NCI-H510A (cell line): ENCODE measurements around the gene OPN1MW.
A peak's percentile ranks its signal among the peaks of the same experiment; 100 is the strongest.
"Not testable (repeated sequence)": the region's sequence is repeated elsewhere in the genome, so short reads cannot be mapped to it uniquely, and the experiment has no call there.

Source experiments
- DNase-seq: peaks from one replicate; lab custom pipeline; 2025; lab: John Stamatoyannopoulos, UW

Gene OPN1MW

DNA sequence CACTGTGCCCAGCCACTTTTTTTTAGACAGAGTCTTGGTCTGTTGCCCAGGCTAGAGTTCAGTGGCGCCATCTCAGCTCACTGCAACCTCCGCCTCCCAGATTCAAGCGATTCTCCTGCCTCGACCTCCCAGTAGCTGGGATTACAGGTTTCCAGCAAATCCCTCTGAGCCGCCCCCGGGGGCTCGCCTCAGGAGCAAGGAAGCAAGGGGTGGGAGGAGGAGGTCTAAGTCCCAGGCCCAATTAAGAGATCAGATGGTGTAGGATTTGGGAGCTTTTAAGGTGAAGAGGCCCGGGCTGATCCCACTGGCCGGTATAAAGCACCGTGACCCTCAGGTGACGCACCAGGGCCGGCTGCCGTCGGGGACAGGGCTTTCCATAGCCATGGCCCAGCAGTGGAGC lies at the start of gene OPN1MW:
Gene OPN1MW (plus strand): TSS at position 301 of the 400 bp plus-strand sequence. CDS start 82 bp downstream, at position 383.
- not testable (repeated sequence) for DNase-seq

- DNase-seq: no peak
Observed at GRCh38 chrX:154135458-154136229, 46.8 kb upstream of the OPN1MW start.

GRCh38 chrX:154136627-154137161 lies 45.7 kb upstream of the OPN1MW start:
- DNase-seq: peak; percentile 22

DNA sequence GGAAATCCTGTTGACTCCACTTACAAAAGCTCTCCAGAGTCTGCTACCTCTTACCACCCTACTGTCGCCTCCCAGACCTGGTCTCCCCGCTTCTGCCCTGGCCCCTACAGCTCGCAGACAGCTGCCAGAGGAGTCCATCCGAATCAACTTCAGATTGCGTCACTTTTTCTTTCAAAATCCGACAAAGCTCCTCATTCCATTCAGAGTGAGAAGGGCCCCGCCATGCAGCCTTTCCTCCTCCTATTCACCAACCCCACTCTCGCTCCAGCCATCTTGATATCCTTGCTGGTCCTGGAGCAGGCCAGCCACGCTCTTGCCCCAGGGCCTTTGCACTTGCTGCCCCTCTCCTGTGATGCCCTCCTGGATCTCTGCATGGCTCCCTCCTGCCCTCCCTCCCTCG lies 43.5 kb upstream of the OPN1MW start:
- DNase-seq: no peak

DNA sequence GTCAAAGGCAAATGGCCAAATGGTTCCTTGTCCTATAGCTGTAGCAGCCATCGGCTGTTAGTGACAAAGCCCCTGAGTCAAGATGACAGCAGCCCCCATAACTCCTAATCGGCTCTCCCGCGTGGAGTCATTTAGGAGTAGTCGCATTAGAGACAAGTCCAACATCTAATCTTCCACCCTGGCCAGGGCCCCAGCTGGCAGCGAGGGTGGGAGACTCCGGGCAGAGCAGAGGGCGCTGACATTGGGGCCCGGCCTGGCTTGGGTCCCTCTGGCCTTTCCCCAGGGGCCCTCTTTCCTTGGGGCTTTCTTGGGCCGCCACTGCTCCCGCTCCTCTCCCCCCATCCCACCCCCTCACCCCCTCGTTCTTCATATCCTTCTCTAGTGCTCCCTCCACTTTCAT lies 42.2 kb upstream of the OPN1MW start:
- DNase-seq: no peak

- no peak for DNase-seq
Observed at GRCh38 chrX:154140742-154141141, 41.7 kb upstream of the OPN1MW start.

DNA sequence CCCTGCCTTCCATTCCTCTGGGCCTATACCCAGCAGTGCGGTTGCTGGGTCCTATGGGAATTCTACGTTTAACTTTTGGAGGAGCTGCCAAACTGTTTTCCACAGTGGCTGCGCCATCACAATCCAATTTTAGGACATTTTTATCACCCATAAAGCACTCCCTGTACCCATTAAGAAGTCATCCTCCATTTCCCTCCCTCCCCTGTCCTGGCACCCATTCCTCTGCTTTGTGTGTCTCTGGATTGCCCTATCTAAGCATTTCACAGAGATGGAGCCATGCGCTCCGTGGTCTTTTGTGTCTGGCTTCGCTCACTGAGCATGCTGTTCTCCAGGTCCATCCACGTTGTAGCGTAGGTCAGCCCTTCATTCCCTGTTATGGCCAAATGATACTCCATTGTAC lies 40.0 kb upstream of the OPN1MW start:
- no peak for DNase-seq

- no peak for DNase-seq
Observed at GRCh38 chrX:154142950-154143745, 39.2 kb upstream of the OPN1MW start.

DNA sequence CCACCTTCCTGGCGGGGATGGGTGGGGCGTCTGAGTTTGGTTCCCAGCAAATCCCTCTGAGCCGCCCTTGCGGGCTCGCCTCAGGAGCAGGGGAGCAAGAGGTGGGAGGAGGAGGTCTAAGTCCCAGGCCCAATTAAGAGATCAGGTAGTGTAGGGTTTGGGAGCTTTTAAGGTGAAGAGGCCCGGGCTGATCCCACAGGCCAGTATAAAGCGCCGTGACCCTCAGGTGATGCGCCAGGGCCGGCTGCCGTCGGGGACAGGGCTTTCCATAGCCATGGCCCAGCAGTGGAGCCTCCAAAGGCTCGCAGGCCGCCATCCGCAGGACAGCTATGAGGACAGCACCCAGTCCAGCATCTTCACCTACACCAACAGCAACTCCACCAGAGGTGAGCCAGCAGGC lies 38.4 kb upstream of the OPN1MW start, which contains the start of gene OPN1LW:
Gene OPN1LW (plus strand): TSS at position 234 of the 400 bp plus-strand sequence. CDS start 41 bp downstream, at position 275.
- not testable (repeated sequence) for DNase-seq

GRCh38 chrX:154151030-154151429 lies 31.4 kb upstream of the OPN1MW start:
- DNase-seq: not testable (repeated sequence)

DNA sequence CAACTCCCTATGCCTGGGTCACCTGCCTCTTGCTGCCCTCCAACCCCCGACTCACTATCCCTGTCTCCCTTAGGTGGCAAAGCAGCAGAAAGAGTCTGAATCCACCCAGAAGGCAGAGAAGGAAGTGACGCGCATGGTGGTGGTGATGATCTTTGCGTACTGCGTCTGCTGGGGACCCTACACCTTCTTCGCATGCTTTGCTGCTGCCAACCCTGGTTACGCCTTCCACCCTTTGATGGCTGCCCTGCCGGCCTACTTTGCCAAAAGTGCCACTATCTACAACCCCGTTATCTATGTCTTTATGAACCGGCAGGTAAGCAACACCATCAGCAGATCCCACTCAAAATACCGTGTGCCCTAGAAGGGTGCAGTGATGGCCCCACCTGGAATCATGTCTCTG lies 26.2 kb upstream of the OPN1MW start:
- not testable (repeated sequence) for DNase-seq

GRCh38 chrX:154157207-154157606 lies 25.2 kb upstream of the OPN1MW start:
- not testable (repeated sequence) for DNase-seq

DNA sequence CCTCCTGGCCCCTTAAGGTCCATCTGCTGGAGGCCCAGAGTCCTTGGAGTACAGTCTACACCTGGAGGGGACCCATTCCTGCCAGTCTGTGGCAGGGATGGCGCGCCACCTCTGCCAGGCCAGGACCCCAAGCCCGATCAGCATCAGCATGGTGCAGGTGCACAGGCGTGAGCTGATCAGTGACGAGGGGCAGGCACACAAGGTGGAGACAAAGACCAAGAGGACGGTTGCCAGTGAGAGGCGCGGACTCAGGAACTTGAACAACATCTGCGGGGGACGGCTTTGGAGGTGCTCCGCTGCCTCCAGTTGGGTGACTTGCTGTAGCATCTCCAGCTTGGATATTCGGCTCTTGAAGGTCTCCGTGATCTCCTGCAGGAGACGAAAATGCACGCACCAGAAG lies 23.1 kb upstream of the OPN1MW start:
- not testable (repeated sequence) for DNase-seq

DNA sequence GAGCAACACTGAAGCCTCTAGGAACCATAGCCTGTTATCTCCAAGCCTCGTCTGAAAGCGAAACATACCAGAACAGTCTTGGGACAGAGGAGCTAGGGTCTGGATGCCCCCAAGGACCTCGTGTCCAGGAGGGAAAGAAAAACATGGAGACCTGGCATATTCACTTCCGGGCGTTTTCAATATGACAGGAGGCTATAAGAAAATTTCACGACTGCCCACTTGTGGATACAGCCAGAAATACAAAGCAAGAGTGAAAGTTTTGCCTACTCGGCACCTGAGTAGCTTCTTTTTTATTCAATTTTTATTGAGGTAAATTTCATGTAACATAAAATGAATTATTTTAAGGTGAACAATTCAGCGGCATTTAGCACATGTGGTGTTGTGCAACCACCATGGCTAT lies 17.5 kb upstream of the OPN1MW start:
- DNase-seq: not testable (repeated sequence)

- DNase-seq: not testable (repeated sequence)
Observed at GRCh38 chrX:154168384-154168783, 14.0 kb upstream of the OPN1MW start.

GRCh38 chrX:154172535-154172943 lies 9.9 kb upstream of the OPN1MW start:
- not testable (repeated sequence) for DNase-seq

DNA sequence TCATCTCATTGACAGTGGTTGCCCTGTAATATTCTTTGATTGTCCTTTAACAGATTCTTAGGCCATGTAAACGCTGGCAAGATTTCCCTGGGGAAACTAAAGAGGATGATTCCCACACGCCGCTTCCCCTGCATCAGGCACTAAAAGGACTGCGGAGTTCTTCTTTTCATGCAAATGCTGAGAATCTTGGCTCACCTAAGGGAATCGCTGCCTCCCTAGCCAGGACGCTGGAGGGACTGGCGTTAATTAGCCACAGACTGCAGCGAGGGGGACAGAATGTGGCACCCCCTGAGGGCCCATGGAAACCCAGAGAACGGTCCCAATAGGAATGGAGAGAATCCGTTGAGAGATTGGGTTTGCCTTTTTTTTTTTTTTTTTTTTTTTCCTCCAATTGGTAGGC lies 8.0 kb upstream of the OPN1MW start:
- not testable (repeated sequence) for DNase-seq

DNA sequence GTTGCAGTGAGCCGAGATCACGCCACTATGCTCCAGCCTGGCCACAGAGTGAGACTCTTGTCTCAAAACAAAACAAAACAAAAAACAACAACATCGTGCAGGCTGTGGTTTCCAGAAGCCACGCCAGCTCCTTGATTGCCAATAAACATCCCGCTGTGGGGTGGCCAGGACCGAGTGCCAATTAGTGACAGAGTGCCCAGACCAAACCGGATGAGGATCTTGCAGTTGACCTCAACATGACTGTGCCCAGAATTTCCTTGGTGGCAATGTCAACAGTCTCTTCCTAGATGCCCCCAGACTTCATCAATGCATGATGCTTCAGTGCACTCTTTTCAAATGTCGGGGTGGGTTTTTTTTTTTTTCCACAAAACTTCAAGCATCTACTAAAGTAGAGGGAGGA lies 1.4 kb downstream of the OPN1MW start:
- not testable (repeated sequence) for DNase-seq

- not testable (repeated sequence) for DNase-seq
Observed at GRCh38 chrX:154192846-154193245, 10.4 kb downstream of the OPN1MW start.

GRCh38 chrX:154194316-154194715 lies 11.9 kb downstream of the OPN1MW start:
- not testable (repeated sequence) for DNase-seq

- DNase-seq: not testable (repeated sequence)
Observed at GRCh38 chrX:154196466-154196865, 14.1 kb downstream of the OPN1MW start.

- DNase-seq: not testable (repeated sequence)
Observed at GRCh38 chrX:154209670-154210418, 27.4 kb downstream of the OPN1MW start.
